Body of pancreas (tissue), 4 donors: ENCODE measurements around the gene NOS1.

ENCODE experiments used
- POLR2A ChIP-seq, 3 donors: fragments of 450-650 bp; IDR thresholded peaks; one replicate each; pipeline ENCODE4 v1.6.1; 2016; ENCODE audit warnings: antibody characterized with exemption in 3 of 3, mild to moderate bottlenecking in 2 of 3
- TF ChIP-seq, protein P1 (sequence below), 7 experiments: fragments of 450-650 bp in 4 of 7; fragments of 200-600 bp in 3 of 7; sonication (generic) in 3 of 7; IDR thresholded peaks; one replicate each; pipeline ENCODE4 v1.5.1; 2016 to 2019; ENCODE audit warnings: antibody characterized with exemption in 7 of 7

DNA sequence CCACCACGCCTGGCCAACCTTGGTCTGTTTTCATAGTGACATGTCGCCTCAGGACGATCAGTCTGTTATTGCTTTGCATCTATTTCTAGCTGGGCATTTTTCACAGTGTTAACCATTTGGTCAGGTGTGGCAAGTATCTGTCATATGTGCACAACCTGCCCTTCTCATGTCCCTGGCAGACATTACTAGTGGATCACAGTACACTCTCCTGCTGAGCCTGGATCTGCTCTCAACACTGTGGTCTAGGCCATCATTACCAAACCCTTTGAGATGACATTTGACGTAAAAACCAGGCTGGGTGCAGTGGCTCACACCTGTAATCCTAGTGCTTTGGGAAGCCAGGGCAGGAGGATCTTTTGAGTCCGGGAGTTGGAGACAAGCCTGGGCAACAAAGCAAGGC lies 29.4 kb upstream of the NOS1 start:
- TF ChIP-seq, protein P1, sequence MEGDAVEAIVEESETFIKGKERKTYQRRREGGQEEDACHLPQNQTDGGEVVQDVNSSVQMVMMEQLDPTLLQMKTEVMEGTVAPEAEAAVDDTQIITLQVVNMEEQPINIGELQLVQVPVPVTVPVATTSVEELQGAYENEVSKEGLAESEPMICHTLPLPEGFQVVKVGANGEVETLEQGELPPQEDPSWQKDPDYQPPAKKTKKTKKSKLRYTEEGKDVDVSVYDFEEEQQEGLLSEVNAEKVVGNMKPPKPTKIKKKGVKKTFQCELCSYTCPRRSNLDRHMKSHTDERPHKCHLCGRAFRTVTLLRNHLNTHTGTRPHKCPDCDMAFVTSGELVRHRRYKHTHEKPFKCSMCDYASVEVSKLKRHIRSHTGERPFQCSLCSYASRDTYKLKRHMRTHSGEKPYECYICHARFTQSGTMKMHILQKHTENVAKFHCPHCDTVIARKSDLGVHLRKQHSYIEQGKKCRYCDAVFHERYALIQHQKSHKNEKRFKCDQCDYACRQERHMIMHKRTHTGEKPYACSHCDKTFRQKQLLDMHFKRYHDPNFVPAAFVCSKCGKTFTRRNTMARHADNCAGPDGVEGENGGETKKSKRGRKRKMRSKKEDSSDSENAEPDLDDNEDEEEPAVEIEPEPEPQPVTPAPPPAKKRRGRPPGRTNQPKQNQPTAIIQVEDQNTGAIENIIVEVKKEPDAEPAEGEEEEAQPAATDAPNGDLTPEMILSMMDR (IDR thresholded peaks at IDR 0.05): no peak
- TF ChIP-seq POLR2A (IDR thresholded peaks at IDR 0.05): no peak
